Measurements from ENCODE around the gene SLC9A9. TPM values are rescaled to one million over a fixed set of nuclear protein-coding genes. Genes with fewer than 3 reads are reported as not detected.

The SLC9A9 gene
- total RNA-seq, 1 experiment from 2014 or later: 1.4 TPM

- Histone ChIP-seq H3K9me3 (ENCODE audit: low read depth, low read length, poor library complexity, severe bottlenecking) (no peaks in the 10 kb centered on the region), H3K27me3 (replicated peaks; ENCODE audit: insufficient read depth, low read depth, low read length, poor library complexity) (no peaks in the 10 kb centered on the region), H3K27ac (ENCODE audit: low read depth, low read length, poor library complexity, severe bottlenecking) (no peak overlapping the region), H3K36me3 (ENCODE audit: insufficient read depth, low read length, poor library complexity, severe bottlenecking) (no peaks in the 10 kb centered on the region), H3K4me3 (ENCODE audit: low read depth, low read length, poor library complexity, severe bottlenecking) (no peak overlapping the region), H3K4me1 (ENCODE audit: insufficient read depth, low read length, poor library complexity, severe bottlenecking) (no peaks in the 10 kb centered on the region)
- intact Hi-C loops (cut with micrococcal nuclease; ENCODE audit: unreplicated experiment): no loop called here
- ChIA-PET CTCF (no interaction called here), POLR2A (ENCODE audit: low non-redundant PET) (no interaction called here)
- no TSS peak for BruUV-seq (replicated peaks)
- TF ChIP-seq EZH2 (IDR thresholded peaks at IDR 0.05; ENCODE audit: borderline replicate concordance, low read depth, low read length, poor library complexity, severe bottlenecking): no peak
- TF ChIP-seq, protein P1, sequence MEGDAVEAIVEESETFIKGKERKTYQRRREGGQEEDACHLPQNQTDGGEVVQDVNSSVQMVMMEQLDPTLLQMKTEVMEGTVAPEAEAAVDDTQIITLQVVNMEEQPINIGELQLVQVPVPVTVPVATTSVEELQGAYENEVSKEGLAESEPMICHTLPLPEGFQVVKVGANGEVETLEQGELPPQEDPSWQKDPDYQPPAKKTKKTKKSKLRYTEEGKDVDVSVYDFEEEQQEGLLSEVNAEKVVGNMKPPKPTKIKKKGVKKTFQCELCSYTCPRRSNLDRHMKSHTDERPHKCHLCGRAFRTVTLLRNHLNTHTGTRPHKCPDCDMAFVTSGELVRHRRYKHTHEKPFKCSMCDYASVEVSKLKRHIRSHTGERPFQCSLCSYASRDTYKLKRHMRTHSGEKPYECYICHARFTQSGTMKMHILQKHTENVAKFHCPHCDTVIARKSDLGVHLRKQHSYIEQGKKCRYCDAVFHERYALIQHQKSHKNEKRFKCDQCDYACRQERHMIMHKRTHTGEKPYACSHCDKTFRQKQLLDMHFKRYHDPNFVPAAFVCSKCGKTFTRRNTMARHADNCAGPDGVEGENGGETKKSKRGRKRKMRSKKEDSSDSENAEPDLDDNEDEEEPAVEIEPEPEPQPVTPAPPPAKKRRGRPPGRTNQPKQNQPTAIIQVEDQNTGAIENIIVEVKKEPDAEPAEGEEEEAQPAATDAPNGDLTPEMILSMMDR (conservative IDR thresholded peaks at IDR 0.05; ENCODE audit: low read depth, low read length): no peak
- DNase-seq (ENCODE audit: low spot score): no peak
Measured at GRCh38 chr3:143389388-143389787, 458.9 kb downstream of the SLC9A9 start.

GRCh38 chr3:143387425-143387824, 460.8 kb downstream of the SLC9A9 start:
- Histone ChIP-seq H3K27ac (ENCODE audit: low read depth, low read length, poor library complexity, severe bottlenecking) (no peak overlapping the region), H3K9me3 (ENCODE audit: low read depth, low read length, poor library complexity, severe bottlenecking) (no peaks in the 10 kb centered on the region), H3K4me3 (ENCODE audit: low read depth, low read length, poor library complexity, severe bottlenecking) (no peak overlapping the region), H3K27me3 (replicated peaks; ENCODE audit: insufficient read depth, low read depth, low read length, poor library complexity) (no peaks in the 10 kb centered on the region), H3K36me3 (ENCODE audit: insufficient read depth, low read length, poor library complexity, severe bottlenecking) (no peaks in the 10 kb centered on the region), H3K4me1 (ENCODE audit: insufficient read depth, low read length, poor library complexity, severe bottlenecking) (no peaks in the 10 kb centered on the region)
- no peak for DNase-seq (ENCODE audit: low spot score)
- TF ChIP-seq EZH2 (IDR thresholded peaks at IDR 0.05; ENCODE audit: borderline replicate concordance, low read depth, low read length, poor library complexity, severe bottlenecking): no peak
- TF ChIP-seq, protein P1 (conservative IDR thresholded peaks at IDR 0.05; ENCODE audit: low read depth, low read length): no peak
- CTCF ChIA-PET: no interaction called here
- POLR2A ChIA-PET (ENCODE audit: low non-redundant PET): no interaction called here
- BruUV-seq (replicated peaks): no TSS peak
- intact Hi-C loops (cut with micrococcal nuclease; ENCODE audit: unreplicated experiment): no loop called here

DNA sequence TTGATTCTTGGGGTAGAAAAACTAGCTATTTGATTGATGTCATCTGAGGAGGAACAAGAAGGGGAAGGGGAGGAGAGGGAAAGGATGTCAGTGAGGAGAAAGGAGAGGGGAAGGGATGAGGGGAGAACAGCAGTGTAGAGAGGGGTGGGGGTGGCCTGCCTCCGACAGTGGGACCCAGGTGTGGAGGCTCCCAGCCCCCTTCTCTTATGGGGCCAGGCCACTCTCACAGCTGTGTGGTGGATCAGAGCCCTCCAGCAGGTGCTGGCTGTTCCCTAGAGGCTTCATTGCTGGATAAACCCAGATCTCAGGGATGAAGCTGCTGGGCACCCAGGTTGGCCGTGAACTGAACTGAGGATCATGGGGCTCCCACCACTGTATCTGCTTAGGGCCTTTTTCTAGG, 464.2 kb downstream of the SLC9A9 start:
- Histone ChIP-seq H3K4me1 (ENCODE audit: insufficient read depth, low read length, poor library complexity, severe bottlenecking) (no peaks in the 10 kb centered on the region), H3K27ac (ENCODE audit: low read depth, low read length, poor library complexity, severe bottlenecking) (no peak overlapping the region), H3K36me3 (ENCODE audit: insufficient read depth, low read length, poor library complexity, severe bottlenecking) (no peaks in the 10 kb centered on the region), H3K9me3 (ENCODE audit: low read depth, low read length, poor library complexity, severe bottlenecking) (no peaks in the 10 kb centered on the region), H3K4me3 (ENCODE audit: low read depth, low read length, poor library complexity, severe bottlenecking) (no peak overlapping the region), H3K27me3 (replicated peaks; ENCODE audit: insufficient read depth, low read depth, low read length, poor library complexity) (no peaks in the 10 kb centered on the region)
- ChIA-PET POLR2A (ENCODE audit: low non-redundant PET) (no interaction called here), CTCF (no interaction called here)
- intact Hi-C loops (cut with micrococcal nuclease; ENCODE audit: unreplicated experiment): no loop called here
- DNase-seq (ENCODE audit: low spot score): no peak
- TF ChIP-seq, protein P1 (conservative IDR thresholded peaks at IDR 0.05; ENCODE audit: low read depth, low read length): no peak
- TF ChIP-seq EZH2 (IDR thresholded peaks at IDR 0.05; ENCODE audit: borderline replicate concordance, low read depth, low read length, poor library complexity, severe bottlenecking): no peak
- no TSS peak for BruUV-seq (replicated peaks)
